Mesodermal cell (in vitro differentiated cells): Measurements from ENCODE around the gene SLC28A1.

Experiments used
- H3K27ac ChIP-seq: 2 replicates; pipeline ENCODE4 v1.7.0; 2013; ENCODE audit warnings: mild to moderate bottlenecking, low read depth, low read length, moderate library complexity; ENCODE audit not compliant: severe bottlenecking
- H3K36me3 ChIP-seq: 2 replicates; pipeline ENCODE4 v1.7.1; 2013; ENCODE audit warnings: mild to moderate bottlenecking, low read length, moderate library complexity; ENCODE audit not compliant: control insufficient read depth, insufficient read depth
- H3K4me1 ChIP-seq: one replicate; pipeline ENCODE4 v1.7.1; 2013; ENCODE audit warnings: mild to moderate bottlenecking, low read length; ENCODE audit not compliant: insufficient read depth, control insufficient read depth, poor library complexity, severe bottlenecking
- H3K4me3 ChIP-seq: 2 replicates; pipeline ENCODE4 v1.7.0; 2013; ENCODE audit warnings: low read length, control low read depth, mild to moderate bottlenecking; ENCODE audit not compliant: insufficient read depth, poor library complexity, severe bottlenecking; ENCODE audit errors: extremely low read depth
- H3K9me3 ChIP-seq: 2 replicates; pipeline ENCODE4 v1.7.1; 2013; ENCODE audit warnings: mild to moderate bottlenecking, low read length, moderate library complexity; ENCODE audit not compliant: control insufficient read depth
- WGBS, 2 experiments: methylation state at CpG; one replicate each; pipeline ENCODE4 v1.1.5; 2013; ENCODE audit warnings: missing lambda C conversion rate in 2 of 2; ENCODE audit not compliant: insufficient coverage in 2 of 2; 5-methylcytosine and 5-hydroxymethylcytosine counted together

Gene SLC28A1

GRCh38 chr15:84894736-84895425, 10.4 kb downstream of the SLC28A1 start:
- WGBS, 2 experiments = 89 to 92% methylated on average over 7 to 9 of the region's 12 CpGs
- H3K27ac ChIP-seq = no peak overlapping the region
- H3K36me3 ChIP-seq = no peaks in the 10 kb centered on the region
- H3K4me3 ChIP-seq = no peak overlapping the region
- no peaks in the 10 kb centered on the region for H3K4me1 ChIP-seq
- H3K9me3 ChIP-seq = no peaks in the 10 kb centered on the region

GRCh38 chr15:84898761-84899160, 14.3 kb downstream of the SLC28A1 start:
- WGBS, 2 experiments = 80 to 81% methylated on average over 3 to 4 of the region's 4 CpGs

GRCh38 chr15:84899750-84900149, 15.3 kb downstream of the SLC28A1 start:
- peaks cover 4% of the 10 kb centered on the region for H3K9me3 ChIP-seq
- H3K4me3 ChIP-seq = no peak overlapping the region
- no peaks in the 10 kb centered on the region for H3K36me3 ChIP-seq
- 94 to 99% methylated on average over 4 to 7 of the region's 7 CpGs for WGBS, 2 experiments
- H3K27ac ChIP-seq = no peak overlapping the region
- no peaks in the 10 kb centered on the region for H3K4me1 ChIP-seq

More at GRCh38 chr15:84898761-84899160, 14.3 kb downstream of the SLC28A1 start:
- Histone ChIP-seq H3K4me3 (no peak overlapping the region), H3K36me3 (no peaks in the 10 kb centered on the region), H3K27ac (peak overlapping the region; percentile 16), H3K9me3 (peaks cover 4% of the 10 kb centered on the region), H3K4me1 (no peaks in the 10 kb centered on the region)

DNA sequence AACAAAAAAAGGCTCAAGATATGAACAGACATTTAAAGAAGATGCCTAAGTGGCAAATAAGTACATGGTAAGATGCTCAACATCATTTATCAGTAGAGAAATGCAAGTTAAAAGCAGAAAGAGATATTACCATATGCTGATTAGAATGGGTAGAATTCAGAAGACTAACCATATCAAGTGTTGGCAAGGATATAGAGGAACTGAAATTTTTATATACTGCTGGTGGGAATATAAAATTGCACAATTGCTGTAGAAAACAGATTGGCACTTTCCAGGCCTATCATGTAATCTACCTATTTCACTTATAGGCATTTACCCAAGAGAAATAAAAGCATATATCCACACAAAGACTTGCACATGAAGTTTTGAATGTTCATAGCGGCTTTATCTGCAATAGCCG, 17.1 kb downstream of the SLC28A1 start:
- H3K9me3 ChIP-seq = peaks cover 4% of the 10 kb centered on the region
- H3K36me3 ChIP-seq = no peaks in the 10 kb centered on the region
- H3K27ac ChIP-seq = no peak overlapping the region
- no CpG with 5 or more reads among the region's 2 CpGs for WGBS, 2 experiments
- no peaks in the 10 kb centered on the region for H3K4me1 ChIP-seq
- no peak overlapping the region for H3K4me3 ChIP-seq

DNA sequence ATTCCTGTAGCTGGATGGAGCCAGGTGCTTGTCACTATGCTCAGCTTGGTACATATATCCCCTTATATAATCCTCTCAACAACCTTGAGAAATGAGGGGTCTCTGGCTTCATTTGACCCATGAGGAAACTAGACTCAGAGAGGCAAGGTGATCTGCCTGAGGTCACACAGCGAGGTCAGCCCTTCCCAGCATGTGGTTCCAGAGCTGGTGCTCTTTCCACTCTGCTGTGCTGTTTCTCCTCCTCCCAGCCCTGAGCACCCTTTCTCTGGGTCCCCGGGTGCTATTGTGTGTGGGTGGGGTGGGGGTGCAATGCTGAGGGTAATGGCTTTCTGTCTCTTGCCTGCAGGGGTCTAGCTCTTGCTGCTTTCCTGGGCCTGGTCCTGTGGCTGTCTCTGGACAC, 19.3 kb downstream of the SLC28A1 start:
- 67 to 100% methylated on average over 1 of the region's 2 CpGs for WGBS, 2 experiments
- H3K4me3 ChIP-seq = no peak overlapping the region
- H3K27ac ChIP-seq = no peak overlapping the region
- H3K36me3 ChIP-seq = no peaks in the 10 kb centered on the region
- no peaks in the 10 kb centered on the region for H3K4me1 ChIP-seq
- peaks cover 4% of the 10 kb centered on the region for H3K9me3 ChIP-seq

GRCh38 chr15:84904419-84904818, 20.0 kb downstream of the SLC28A1 start:
- no peaks in the 10 kb centered on the region for H3K36me3 ChIP-seq
- no peak overlapping the region for H3K27ac ChIP-seq
- H3K4me3 ChIP-seq = no peak overlapping the region
- H3K9me3 ChIP-seq = peaks cover 4% of the 10 kb centered on the region
- WGBS, 2 experiments = 96 to 100% methylated on average over 2 of the region's 2 CpGs
- no peaks in the 10 kb centered on the region for H3K4me1 ChIP-seq

- H3K36me3 ChIP-seq = no peaks in the 10 kb centered on the region
- no peak overlapping the region for H3K27ac ChIP-seq
- no peak overlapping the region for H3K4me3 ChIP-seq
- no peaks in the 10 kb centered on the region for H3K4me1 ChIP-seq
- 91 to 94% methylated on average over 12 to 13 of the region's 15 CpGs for whole genome bisulfite sequencing, 2 experiments
- peaks cover 4% of the 10 kb centered on the region for H3K9me3 ChIP-seq
These were observed 20.8 kb downstream of the SLC28A1 start for GRCh38 chr15:84905016-84905916.

DNA sequence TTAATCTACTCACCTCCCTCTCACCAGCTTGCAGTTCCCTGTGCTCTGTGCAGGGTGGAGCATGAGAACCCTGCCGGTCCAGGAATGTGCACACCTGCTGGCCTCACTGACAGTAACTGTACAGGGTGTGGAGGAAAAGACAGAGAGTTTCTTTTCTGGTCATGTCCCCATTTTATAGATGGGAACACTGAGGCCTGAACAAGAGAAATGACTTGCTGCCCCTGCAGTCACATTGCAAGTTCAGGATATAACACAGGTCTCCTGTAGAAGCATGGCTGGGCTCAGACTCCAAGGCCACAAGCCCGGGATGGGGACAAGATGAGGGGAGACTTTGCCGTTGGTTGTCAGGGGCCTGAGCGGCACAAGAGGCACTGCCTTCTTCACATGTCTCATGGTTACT, 23.3 kb downstream of the SLC28A1 start:
- Histone ChIP-seq H3K4me1 (peaks cover 10% of the 10 kb centered on the region), H3K36me3 (no peaks in the 10 kb centered on the region)
- 90 to 100% methylated on average over 3 of the region's 4 CpGs for WGBS, 2 experiments

DNA sequence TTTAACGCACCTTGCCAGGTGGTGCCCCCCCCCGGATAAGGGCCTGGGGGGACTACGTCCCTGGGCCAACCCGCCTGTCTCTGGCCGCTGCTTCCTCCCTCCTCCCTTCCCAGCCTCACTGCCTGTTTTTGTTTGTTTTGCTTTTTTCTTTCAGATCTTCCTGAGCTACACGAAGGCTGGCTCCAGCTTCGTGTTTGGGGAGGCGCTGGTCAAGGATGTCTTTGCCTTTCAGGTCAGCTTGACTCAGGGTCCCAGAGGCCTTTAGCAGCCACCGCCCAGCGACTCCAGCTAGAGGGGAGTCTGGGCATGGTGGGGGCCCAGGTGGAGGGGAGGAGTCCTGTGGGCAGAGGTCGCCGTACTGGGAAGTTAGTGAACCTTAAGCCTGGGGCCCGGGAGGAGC, 24.1 kb downstream of the SLC28A1 start:
- no peaks in the 10 kb centered on the region for H3K9me3 ChIP-seq
- no peaks in the 10 kb centered on the region for H3K36me3 ChIP-seq
- H3K4me3 ChIP-seq = no peak overlapping the region
- 70 to 73% methylated on average over 11 to 13 of the region's 13 CpGs for WGBS, 2 experiments
- H3K4me1 ChIP-seq = peaks cover 10% of the 10 kb centered on the region
- no peak overlapping the region for H3K27ac ChIP-seq

More for the DNA sequence above, 23.3 kb downstream of the SLC28A1 start:
- Histone ChIP-seq H3K4me3 (no peak overlapping the region), H3K9me3 (no peaks in the 10 kb centered on the region), H3K27ac (no peak overlapping the region)

DNA sequence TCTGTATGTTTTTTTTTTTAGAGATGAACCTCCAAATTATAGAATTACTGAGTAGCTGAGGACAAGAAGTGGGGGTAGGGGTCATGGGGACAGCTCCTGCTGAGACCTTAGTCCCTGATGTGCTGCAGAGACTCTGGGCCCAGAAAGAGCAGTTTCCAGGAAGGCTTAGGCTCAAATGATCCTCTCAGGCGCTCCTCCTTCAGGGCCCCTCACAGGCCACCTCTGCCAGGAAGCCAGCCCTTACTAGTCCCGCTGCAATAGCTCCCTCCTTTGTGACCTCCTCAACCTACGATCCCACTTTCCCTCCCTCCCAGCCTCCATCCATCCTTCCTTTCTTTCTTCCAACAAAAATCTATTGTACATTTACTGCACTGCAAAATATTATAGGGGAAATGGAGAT, 24.6 kb downstream of the SLC28A1 start:
- Histone ChIP-seq H3K4me1 (peaks cover 10% of the 10 kb centered on the region), H3K4me3 (no peak overlapping the region), H3K36me3 (no peaks in the 10 kb centered on the region), H3K9me3 (no peaks in the 10 kb centered on the region), H3K27ac (no peak overlapping the region)
- WGBS, 2 experiments = 64 to 89% methylated on average over 1 to 2 of the region's 3 CpGs

DNA sequence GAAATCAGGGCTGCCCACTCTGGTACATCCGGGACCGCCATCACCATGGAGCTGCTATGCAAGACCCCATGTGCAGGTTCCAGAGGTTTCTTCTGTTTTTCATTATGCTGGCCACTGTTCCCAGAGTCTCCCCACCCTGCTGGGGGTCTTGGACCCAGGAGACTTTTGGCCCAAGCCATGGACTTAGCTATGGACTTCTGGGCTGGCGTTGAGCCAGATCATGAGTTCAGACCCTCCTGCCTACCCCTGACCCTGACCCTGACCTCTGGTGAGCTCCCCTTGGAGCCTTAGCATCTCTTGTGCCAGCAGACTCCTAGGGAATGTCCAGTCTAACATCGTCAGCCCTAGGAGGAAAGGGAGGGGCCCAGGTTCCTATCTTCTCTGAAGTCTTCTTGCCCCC, 25.3 kb downstream of the SLC28A1 start:
- Histone ChIP-seq H3K9me3 (no peaks in the 10 kb centered on the region), H3K27ac (no peak overlapping the region), H3K4me3 (no peak overlapping the region), H3K36me3 (no peaks in the 10 kb centered on the region), H3K4me1 (peaks cover 14% of the 10 kb centered on the region)
- WGBS, 2 experiments = 84 to 93% methylated on average over 4 of the region's 4 CpGs
